Esophagus (tissue), 2 donors: ENCODE data around the gene ACSF3. TPM values are rescaled to one million over a fixed set of nuclear protein-coding genes. Genes with fewer than 3 reads are reported as not detected.

ENCODE experiments used
- H3K27ac ChIP-seq, 2 donors: one replicate each; pipeline ENCODE4 v1.5.1; 2013; ENCODE audit warnings: low read depth in 2 of 2, mild to moderate bottlenecking in 2 of 2, inconsistent platforms in 1 of 2, low read length in 1 of 2, moderate library complexity in 1 of 2
- H3K27me3 ChIP-seq, 2 donors: one replicate each; pipeline ENCODE4 v1.6.1; 2013; ENCODE audit warnings: low read length in 2 of 2, control low read depth in 1 of 2, mild to moderate bottlenecking in 1 of 2; ENCODE audit not compliant: insufficient read depth in 2 of 2, control insufficient read depth in 1 of 2
- H3K36me3 ChIP-seq, 2 donors: one replicate each; pipeline ENCODE4 v1.6.1; 2013; ENCODE audit warnings: low read length in 1 of 2; ENCODE audit not compliant: control insufficient read depth in 2 of 2, insufficient read depth in 2 of 2
- H3K4me1 ChIP-seq, 2 donors: one replicate each; pipeline ENCODE4 v1.6.1; 2013; ENCODE audit warnings: low read length in 1 of 2; ENCODE audit not compliant: control insufficient read depth in 2 of 2, insufficient read depth in 2 of 2
- H3K4me3 ChIP-seq, 2 donors: one replicate each; pipeline ENCODE4 v1.5.1; 2013; ENCODE audit warnings: low read length in 2 of 2, mild to moderate bottlenecking in 2 of 2, low read depth in 1 of 2, moderate library complexity in 1 of 2
- H3K9me3 ChIP-seq, 2 donors: one replicate each; pipeline ENCODE4 v1.6.1; 2013; ENCODE audit warnings: mild to moderate bottlenecking in 2 of 2, low read depth in 1 of 2, low read length in 1 of 2, moderate library complexity in 1 of 2; ENCODE audit not compliant: control insufficient read depth in 2 of 2, insufficient read depth in 1 of 2
- WGBS, 2 donors: extraction: QIAGEN DNeasy Blood & Tissue Kit; methylation state at CpG; one replicate each; pipeline ENCODE4 v1.1.7; 2013; 5-methylcytosine and 5-hydroxymethylcytosine counted together
- polyA plus RNA-seq, 2 donors: library from polyadenylated mRNA; stranded (reverse); fragments of 200-250 nt; gene quantifications; one replicate each; pipeline ENCODE4 v1.2.3, GENCODE V29; 2013
- donor health status: healthy with polysubstance abuse.
- donor health status: Bipolar disorder and iron deficiency.

The ACSF3 gene
- polyA plus RNA-seq, 2 donors, result 14.1 to 22.3 TPM

DNA sequence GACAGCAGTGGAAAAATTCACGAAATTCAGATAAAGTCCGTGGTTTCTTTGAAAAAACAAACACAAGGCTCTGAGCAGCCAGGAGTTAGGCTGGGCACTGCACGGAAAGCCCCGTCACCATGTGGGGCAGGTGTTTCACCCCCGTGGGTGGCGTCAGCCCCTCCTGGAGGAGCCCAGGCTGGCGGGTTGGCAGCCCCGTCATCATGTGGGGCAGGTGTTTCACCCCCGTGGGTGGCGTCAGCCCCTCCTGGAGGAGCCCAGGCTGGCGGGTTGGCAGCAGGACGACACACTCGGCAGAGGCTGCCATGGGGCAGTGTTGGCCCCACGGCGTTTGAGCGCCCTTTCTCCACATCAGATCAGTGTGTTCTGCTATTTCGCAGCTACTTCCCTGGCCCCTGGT, 38.1 kb downstream of the ACSF3 start:
- Histone ChIP-seq H3K27me3 (no peaks in the 10 kb centered on the region), H3K4me1 (no peaks in the 10 kb centered on the region), H3K27ac (no peak overlapping the region), H3K36me3 (peaks cover 6 to 29% of the 10 kb centered on the region in 2 donors), H3K4me3 (no peak overlapping the region), H3K9me3 (no peaks in the 10 kb centered on the region)
- 92 to 94% methylated on average over 15 to 17 of the region's 17 CpGs for WGBS, 2 donors

DNA sequence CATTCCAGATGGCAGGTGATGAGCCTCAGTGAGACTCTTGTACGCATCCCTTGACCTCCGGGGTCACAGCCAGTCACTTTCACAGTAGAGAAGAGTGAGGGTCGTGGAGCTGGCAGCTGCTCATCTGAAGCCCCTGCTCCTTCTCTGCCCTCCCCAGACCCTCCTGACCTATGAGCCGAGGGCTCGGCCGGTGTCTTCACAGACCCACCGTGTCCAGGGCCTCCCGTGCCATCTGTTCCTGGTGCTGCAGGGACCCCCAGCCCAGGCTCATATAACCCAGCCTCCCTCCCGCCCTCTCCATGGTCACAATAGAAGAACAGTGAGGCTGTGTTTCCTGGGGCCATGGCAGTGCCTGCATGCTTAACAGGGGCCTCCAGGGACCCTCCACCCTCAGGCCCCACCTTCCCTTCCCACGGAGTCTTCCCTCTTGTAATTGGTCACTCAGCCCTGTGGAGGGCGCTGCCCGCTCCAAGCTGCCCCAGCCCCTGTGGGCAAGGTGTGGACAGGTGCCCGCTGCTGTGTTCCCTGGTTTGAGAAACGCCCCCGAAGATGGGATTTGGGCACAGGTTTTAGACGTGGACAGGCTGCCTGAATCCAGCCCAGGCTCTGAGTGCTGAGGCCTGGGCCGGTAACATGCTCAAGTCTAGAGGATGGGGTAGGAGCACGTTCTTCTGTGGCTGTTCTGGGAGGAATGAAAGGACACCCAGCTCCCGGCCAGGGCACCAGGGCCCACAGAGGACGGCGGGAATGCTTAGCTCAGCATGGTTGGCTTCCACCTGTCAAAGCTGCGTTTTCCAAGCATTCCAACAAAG, 38.7 kb downstream of the ACSF3 start:
- WGBS, 2 donors, result 95% methylated on average over 21 to 22 of the region's 22 CpGs
- H3K36me3 ChIP-seq, result peaks cover 6 to 31% of the 10 kb centered on the region in 2 donors

DNA sequence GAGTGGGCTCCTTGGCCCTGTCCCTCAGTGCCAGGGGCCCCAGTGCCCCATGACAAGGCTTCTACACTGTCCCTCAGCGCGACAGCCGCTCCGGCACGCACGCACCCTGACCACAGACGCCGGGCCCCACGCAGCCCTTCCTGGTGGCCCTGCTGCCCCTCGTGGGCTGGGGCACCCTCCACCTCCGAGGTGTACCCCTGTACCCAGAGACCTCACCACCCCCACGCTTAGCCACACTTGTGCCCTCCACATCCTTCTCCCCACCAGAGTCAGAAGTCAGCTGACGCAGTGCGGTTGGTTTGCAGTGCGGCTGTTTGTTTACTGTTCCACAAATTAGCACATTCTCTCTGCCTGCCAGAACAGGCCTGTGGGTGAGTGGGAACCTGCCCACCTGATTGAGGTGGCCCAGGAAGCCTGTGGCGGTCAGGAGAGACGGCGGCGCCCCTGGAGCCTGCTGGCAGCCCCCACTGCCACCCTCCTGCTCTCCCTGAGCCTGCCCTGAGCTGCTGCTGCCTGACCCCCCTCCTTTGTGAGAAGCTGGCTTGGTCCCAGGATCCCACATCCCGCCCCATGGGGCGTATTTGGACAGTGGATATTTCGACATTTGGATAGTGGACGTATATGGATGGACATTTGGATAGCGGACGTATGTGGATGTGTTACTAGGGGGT, 39.9 kb downstream of the ACSF3 start:
- Histone ChIP-seq H3K27me3 (no peaks in the 10 kb centered on the region), H3K4me3 (no peak overlapping the region), H3K27ac (no peak overlapping the region), H3K4me1 (no peaks in the 10 kb centered on the region), H3K9me3 (no peaks in the 10 kb centered on the region), H3K36me3 (peaks cover 6 to 34% of the 10 kb centered on the region in 2 donors)
- 94 to 95% methylated on average over 25 of the region's 25 CpGs for WGBS, 2 donors

More for the DNA sequence above, 38.7 kb downstream of the ACSF3 start:
- H3K27me3 ChIP-seq, result no peaks in the 10 kb centered on the region
- H3K4me3 ChIP-seq, result no peak overlapping the region
- no peak overlapping the region for H3K27ac ChIP-seq
- no peaks in the 10 kb centered on the region for H3K9me3 ChIP-seq
- no peaks in the 10 kb centered on the region for H3K4me1 ChIP-seq

DNA sequence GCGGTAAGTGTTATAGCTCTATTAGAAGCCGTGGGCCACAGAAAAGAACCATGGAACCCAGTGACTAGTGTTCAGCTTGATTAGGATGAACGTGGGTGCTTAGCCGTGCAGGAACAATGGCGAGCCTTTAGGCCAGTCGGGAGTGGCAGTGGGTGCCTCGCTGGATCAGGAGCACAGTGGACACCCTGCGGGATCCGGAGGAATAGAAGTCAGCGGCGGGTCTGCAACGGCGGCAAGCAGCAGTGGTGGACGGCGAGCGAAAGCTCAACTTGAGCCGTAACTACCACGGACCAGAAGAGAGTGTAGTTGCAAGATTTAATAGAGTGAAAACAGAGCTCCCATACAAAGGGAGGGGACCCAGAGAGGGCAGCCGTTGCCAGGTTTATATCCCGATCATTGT, 40.6 kb downstream of the ACSF3 start:
- WGBS, 2 donors, result 95 to 96% methylated on average over 20 of the region's 20 CpGs

DNA sequence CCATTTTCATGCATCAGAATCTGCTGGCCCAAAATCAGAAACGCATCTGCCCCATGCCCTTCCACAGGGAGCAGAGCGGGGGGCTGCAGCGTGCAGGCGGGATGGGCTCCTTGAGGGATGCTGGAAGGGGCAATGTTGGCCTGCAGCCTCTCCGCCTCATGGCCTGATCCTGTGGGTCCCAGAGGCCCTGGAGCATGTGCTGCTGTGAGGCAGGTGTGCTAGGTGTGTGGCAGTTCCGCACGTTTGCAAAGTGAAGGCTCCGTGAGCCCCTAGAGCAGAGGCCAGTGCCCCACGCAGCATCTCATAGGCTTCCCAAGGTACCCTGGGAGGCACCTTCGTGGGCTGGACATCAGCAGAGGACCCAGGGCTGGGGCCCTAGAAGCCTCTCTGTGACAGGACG, 41.5 kb downstream of the ACSF3 start:
- H3K36me3 ChIP-seq, result peaks cover 6 to 42% of the 10 kb centered on the region in 2 donors
- no peak overlapping the region for H3K4me3 ChIP-seq
- WGBS, 2 donors, result 95 to 96% methylated on average over 11 of the region's 11 CpGs
- H3K27ac ChIP-seq, result no peak overlapping the region
- no peaks in the 10 kb centered on the region for H3K4me1 ChIP-seq
- no peaks in the 10 kb centered on the region for H3K27me3 ChIP-seq
- H3K9me3 ChIP-seq, result no peaks in the 10 kb centered on the region

More for the DNA sequence above, 40.6 kb downstream of the ACSF3 start:
- no peak overlapping the region for H3K4me3 ChIP-seq
- H3K4me1 ChIP-seq, result no peaks in the 10 kb centered on the region
- H3K36me3 ChIP-seq, result peaks cover 6 to 37% of the 10 kb centered on the region in 2 donors
- no peaks in the 10 kb centered on the region for H3K9me3 ChIP-seq
- H3K27ac ChIP-seq, result no peak overlapping the region
- H3K27me3 ChIP-seq, result no peaks in the 10 kb centered on the region

DNA sequence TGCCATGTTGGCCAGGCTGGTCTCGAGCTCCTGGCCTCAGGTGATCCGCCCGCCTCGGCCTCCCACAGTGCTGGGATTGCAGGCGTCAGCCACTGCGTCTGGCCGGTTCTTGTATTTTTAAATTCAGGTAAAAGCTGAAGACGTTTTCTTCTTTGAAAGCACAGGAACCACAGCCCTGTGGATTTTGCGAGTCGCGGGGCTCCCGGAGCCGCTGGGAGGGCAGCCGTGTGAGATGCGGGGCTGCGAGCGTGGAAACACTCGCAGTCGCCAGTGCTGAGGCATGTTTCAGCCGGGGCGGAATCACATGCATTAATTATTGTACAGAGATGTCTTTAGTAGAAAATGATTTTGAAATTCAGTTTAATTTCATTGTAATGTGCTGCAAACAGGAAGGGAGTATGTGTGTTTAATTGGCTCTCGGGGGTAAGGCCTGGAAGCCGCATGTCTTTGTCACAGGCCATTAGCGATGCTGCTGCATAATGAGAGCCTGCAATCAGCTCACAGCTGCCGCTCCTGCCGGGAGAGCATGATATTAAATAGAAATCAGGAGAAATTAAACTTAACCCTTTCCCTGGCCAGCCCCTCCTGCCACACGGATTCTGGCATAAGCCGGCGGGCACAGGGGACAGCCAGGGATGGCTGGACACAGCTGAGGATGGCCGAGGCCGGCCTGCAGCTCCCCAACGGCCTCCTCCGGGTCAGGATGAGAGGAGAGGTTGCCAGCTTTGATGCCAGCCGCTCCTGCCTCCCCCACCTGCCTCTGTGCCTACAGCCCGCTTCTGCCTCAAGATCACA, 42.5 kb downstream of the ACSF3 start:
- Histone ChIP-seq H3K9me3 (no peaks in the 10 kb centered on the region), H3K4me1 (no peaks in the 10 kb centered on the region), H3K4me3 (no peak overlapping the region), H3K27ac (no peak overlapping the region), H3K36me3 (peaks cover 6 to 47% of the 10 kb centered on the region in 2 donors), H3K27me3 (no peaks in the 10 kb centered on the region)
- 91 to 92% methylated on average over 35 of the region's 35 CpGs for WGBS, 2 donors

DNA sequence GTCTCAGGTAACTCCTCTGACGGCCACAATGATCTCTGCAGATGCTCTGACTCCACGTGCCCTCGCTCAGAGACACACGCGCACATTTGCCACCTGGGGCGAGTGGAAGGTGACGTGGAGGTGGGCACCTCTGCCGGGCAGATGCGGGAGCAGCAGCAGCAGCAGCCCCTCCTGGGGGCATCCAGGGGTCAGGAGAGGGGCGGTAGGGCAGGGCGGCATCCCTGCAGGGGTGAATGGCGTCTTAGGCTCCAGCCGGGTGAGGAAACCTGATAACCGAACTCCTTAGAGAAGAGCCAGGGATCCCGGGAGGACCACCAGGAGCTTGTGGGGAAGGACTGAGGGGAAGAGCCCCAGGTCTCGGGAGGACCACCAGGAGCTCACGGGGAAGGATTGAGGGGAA, 43.3 kb downstream of the ACSF3 start:
- peaks cover 6 to 54% of the 10 kb centered on the region in 2 donors for H3K36me3 ChIP-seq
- no peak overlapping the region for H3K4me3 ChIP-seq
- H3K27me3 ChIP-seq, result no peaks in the 10 kb centered on the region
- H3K27ac ChIP-seq, result no peak overlapping the region
- peaks cover 0 to 3% of the 10 kb centered on the region in 2 donors for H3K9me3 ChIP-seq
- WGBS, 2 donors, result 95 to 97% methylated on average over 17 of the region's 17 CpGs
- H3K4me1 ChIP-seq, result no peaks in the 10 kb centered on the region

DNA sequence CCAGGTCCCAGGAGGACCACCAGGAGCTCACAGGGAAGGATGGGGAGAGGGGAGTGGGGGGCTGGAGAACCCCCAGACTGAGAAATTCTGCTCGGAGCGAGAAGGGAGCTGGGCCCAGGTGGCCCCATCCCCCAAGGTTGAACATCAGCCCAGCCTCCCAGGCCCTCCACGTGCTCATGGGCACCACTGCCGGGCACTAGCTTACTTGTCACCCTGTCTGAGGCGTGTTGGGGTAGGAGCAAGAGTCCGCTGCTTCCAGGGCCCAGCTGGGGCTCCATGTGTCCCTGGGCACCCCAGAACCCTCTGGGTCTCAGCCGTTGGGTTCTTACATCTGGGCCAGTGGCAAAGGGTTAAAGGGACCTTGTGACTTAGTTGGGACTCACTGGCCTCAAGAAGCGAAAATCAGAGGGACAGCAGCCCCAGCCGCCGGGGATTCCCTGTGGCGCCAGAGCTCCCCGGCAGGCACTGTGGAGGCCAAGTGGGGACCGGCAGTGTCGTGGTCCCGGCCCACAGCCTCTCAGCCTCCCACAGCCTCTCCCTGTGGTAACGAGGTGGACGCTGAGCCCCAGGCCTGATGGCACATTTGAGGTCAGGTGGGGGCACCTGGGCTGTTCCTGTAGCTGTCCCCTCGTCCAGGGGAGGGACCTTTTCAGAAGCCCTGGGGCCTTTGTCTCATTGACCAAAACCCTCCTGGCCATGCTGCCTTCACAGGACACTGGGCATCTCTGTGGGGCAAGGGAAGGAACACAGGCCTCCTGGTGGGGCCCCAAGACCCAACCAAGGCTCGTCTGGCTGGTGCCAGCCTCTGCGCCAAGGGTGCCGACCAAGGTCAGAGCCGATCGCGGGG, 44.2 kb downstream of the ACSF3 start:
- H3K36me3 ChIP-seq, result peaks cover 6 to 49% of the 10 kb centered on the region in 2 donors

DNA sequence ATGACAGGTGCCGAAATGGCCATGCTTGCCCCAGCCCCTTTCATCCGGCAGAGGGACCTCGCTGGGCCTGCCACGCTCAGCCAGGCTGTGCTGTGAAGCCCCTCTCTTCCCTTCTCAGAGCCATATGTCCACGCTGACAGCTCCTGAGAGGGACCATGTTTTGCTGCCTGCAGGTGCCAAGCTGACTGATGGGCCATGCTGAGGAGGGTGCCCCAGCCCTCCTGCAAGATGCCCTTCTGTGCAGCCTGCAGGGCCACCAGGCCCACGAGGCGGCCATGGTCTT, 44.8 kb downstream of the ACSF3 start:
- no peaks in the 10 kb centered on the region for H3K4me1 ChIP-seq
- WGBS, 2 donors, result 96% methylated on average over 6 to 7 of the region's 7 CpGs
- H3K27me3 ChIP-seq, result no peaks in the 10 kb centered on the region
- peaks cover 0 to 3% of the 10 kb centered on the region in 2 donors for H3K9me3 ChIP-seq
- H3K27ac ChIP-seq, result no peak overlapping the region
- peaks cover 3 to 48% of the 10 kb centered on the region in 2 donors for H3K36me3 ChIP-seq
- no peak overlapping the region for H3K4me3 ChIP-seq

More for the DNA sequence above, 44.2 kb downstream of the ACSF3 start:
- WGBS, 2 donors, result 91 to 94% methylated on average over 21 to 24 of the region's 24 CpGs
- Histone ChIP-seq H3K4me3 (no peak overlapping the region), H3K27ac (no peak overlapping the region), H3K4me1 (no peaks in the 10 kb centered on the region), H3K9me3 (peaks cover 0 to 3% of the 10 kb centered on the region in 2 donors), H3K27me3 (no peaks in the 10 kb centered on the region)
